Measurements from ENCODE around the gene ALDH3B2. TPM values are rescaled to one million over a fixed set of nuclear protein-coding genes. Genes with fewer than 3 reads are reported as not detected.

The ALDH3B2 gene
- total RNA-seq, 1 donor from 2014 or later, result 4.8 TPM

- H3K4me1 Mint-ChIP-seq (ENCODE audit: unreplicated experiment), result peaks cover 13% of the 10 kb centered on the region
- no peak for TF ChIP-seq CTCF (conservative IDR thresholded peaks at IDR 0.05)
- no peaks in the 10 kb centered on the region for H3K36me3 Mint-ChIP-seq
- H3K27ac Mint-ChIP-seq, result peak overlapping the region; percentile 82
- no peaks in the 10 kb centered on the region for H3K9me3 Mint-ChIP-seq
- DNase-seq (ENCODE audit: extremely low spot score, unreplicated experiment), result no peak
- H3K27me3 Mint-ChIP-seq, result peaks cover 3% of the 10 kb centered on the region
- peak overlapping the region; percentile 33 for H3K4me3 Mint-ChIP-seq
These were observed 22.2 kb downstream of the ALDH3B2 start for GRCh38 chr11:67651976-67652781.

- H3K4me3 Mint-ChIP-seq, result no peak overlapping the region
- H3K27ac Mint-ChIP-seq, result no peak overlapping the region
These were observed 24.6 kb downstream of the ALDH3B2 start for GRCh38 chr11:67649634-67650510.

GRCh38 chr11:67648796-67649613 lies 25.4 kb downstream of the ALDH3B2 start:
- Mint-ChIP-seq H3K4me1 (ENCODE audit: unreplicated experiment) (peaks cover 13% of the 10 kb centered on the region), H3K27ac (no peak overlapping the region), H3K9me3 (no peaks in the 10 kb centered on the region), H3K4me3 (no peak overlapping the region), H3K27me3 (peaks cover 3% of the 10 kb centered on the region), H3K36me3 (no peaks in the 10 kb centered on the region)
- no peak for DNase-seq (ENCODE audit: extremely low spot score, unreplicated experiment)
- TF ChIP-seq CTCF (conservative IDR thresholded peaks at IDR 0.05), result no peak

More at GRCh38 chr11:67649634-67650510, 24.6 kb downstream of the ALDH3B2 start:
- H3K36me3 Mint-ChIP-seq, result no peaks in the 10 kb centered on the region
- peaks cover 13% of the 10 kb centered on the region for H3K4me1 Mint-ChIP-seq (ENCODE audit: unreplicated experiment)
- no peak for TF ChIP-seq CTCF (conservative IDR thresholded peaks at IDR 0.05)
- H3K9me3 Mint-ChIP-seq, result no peaks in the 10 kb centered on the region
- H3K27me3 Mint-ChIP-seq, result peaks cover 3% of the 10 kb centered on the region
- DNase-seq (ENCODE audit: extremely low spot score, unreplicated experiment), result no peak

GRCh38 chr11:67648140-67648795 lies 26.2 kb downstream of the ALDH3B2 start:
- H3K27me3 Mint-ChIP-seq, result peaks cover 3% of the 10 kb centered on the region
- H3K9me3 Mint-ChIP-seq, result no peaks in the 10 kb centered on the region
- peak; percentile 43 for TF ChIP-seq CTCF (conservative IDR thresholded peaks at IDR 0.05)
- H3K4me3 Mint-ChIP-seq, result no peak overlapping the region
- H3K27ac Mint-ChIP-seq, result no peak overlapping the region
- H3K36me3 Mint-ChIP-seq, result no peaks in the 10 kb centered on the region
- DNase-seq (ENCODE audit: extremely low spot score, unreplicated experiment), result peak; percentile 66
- peaks cover 13% of the 10 kb centered on the region for H3K4me1 Mint-ChIP-seq (ENCODE audit: unreplicated experiment)

- Mint-ChIP-seq H3K4me3 (no peak overlapping the region), H3K27ac (no peak overlapping the region), H3K9me3 (no peaks in the 10 kb centered on the region), H3K27me3 (peaks cover 3% of the 10 kb centered on the region), H3K36me3 (no peaks in the 10 kb centered on the region), H3K4me1 (ENCODE audit: unreplicated experiment) (peaks cover 9% of the 10 kb centered on the region)
- TF ChIP-seq CTCF (conservative IDR thresholded peaks at IDR 0.05), result no peak
- DNase-seq (ENCODE audit: extremely low spot score, unreplicated experiment), result no peak
These were observed 27.0 kb downstream of the ALDH3B2 start for GRCh38 chr11:67647471-67647870.
